PFSK-1 (cell line): ENCODE data around the gene NUCB1.

Source experiments
- FOXP2 ChIP-seq: optimal IDR thresholded peaks from 2 replicates; pipeline ENCODE3; 2011; ENCODE audit warnings: borderline replicate concordance, control low read depth, inconsistent platforms; ENCODE audit not compliant: insufficient read depth; ENCODE audit errors: extremely low read length, extremely low read depth
- POLR2AphosphoS5 ChIP-seq: IDR thresholded peaks from 2 replicates; pipeline ENCODE4 v1.6.1; 2012; ENCODE audit warnings: low read depth, mild to moderate bottlenecking, control low read depth, low read length, moderate library complexity
- REST ChIP-seq, 2 experiments: IDR thresholded peaks; 2 replicates each; pipeline versions ENCODE4 v1.6.1 to v1.8.0; 2011 to 2012; ENCODE audit warnings: low read depth in 2 of 2, low read length in 2 of 2, control low read depth in 1 of 2, inconsistent platforms in 1 of 2, mild to moderate bottlenecking in 1 of 2, moderate library complexity in 1 of 2; ENCODE audit not compliant: insufficient read depth in 1 of 2
- SIN3A ChIP-seq: IDR thresholded peaks from 2 replicates; pipeline ENCODE4 v1.6.1; 2012; ENCODE audit warnings: mild to moderate bottlenecking, low read length, moderate library complexity, borderline replicate concordance; ENCODE audit not compliant: insufficient read depth
- TAF1 ChIP-seq: IDR thresholded peaks from 2 replicates; pipeline ENCODE4 v1.6.1; 2012; ENCODE audit warnings: low read length, control low read depth, borderline replicate concordance; ENCODE audit not compliant: insufficient read depth

- no peak for TF ChIP-seq POLR2AphosphoS5
- TF ChIP-seq SIN3A = no peak
- TF ChIP-seq REST (IDR thresholded peaks at IDR 0.05; ENCODE audit: insufficient read depth in 1 of 2, low read depth in 2 of 2, low read length in 2 of 2) = no peak
- TF ChIP-seq TAF1 = no peak
- no peak for TF ChIP-seq FOXP2
These were observed 55.3 kb downstream of the NUCB1 start for GRCh38 chr19:48955308-48955958.
